Fibroblast of lung (primary cell): ENCODE results near the gene CCDC141. TPM values are rescaled to one million over a fixed set of nuclear protein-coding genes. Genes with fewer than 3 reads are reported as not detected.
"Not testable (repeated sequence)": the region's sequence is repeated elsewhere in the genome, so short reads cannot be mapped to it uniquely, and the experiment has no call there.

Experiments used
- DNase-seq, 2 donors: peaks; one replicate each; pipeline versions ENCODE4 v3.0.0 to v3.0.0-alpha.2; 2010; ENCODE audit warnings: low read depth in 2 of 2
- H2AFZ ChIP-seq: 2 replicates; pipeline ENCODE4 v1.5.1; 2012; ENCODE audit warnings: low read length, control low read depth, inconsistent platforms
- H3K27ac ChIP-seq: 2 replicates; pipeline ENCODE4 v1.5.1; 2011; ENCODE audit warnings: low read length, control low read depth; ENCODE audit not compliant: insufficient read depth
- H3K27me3 ChIP-seq: 2 replicates; pipeline ENCODE4 v1.5.1; 2011; ENCODE audit warnings: mild to moderate bottlenecking, low read length; ENCODE audit not compliant: control insufficient read depth, insufficient read depth
- H3K36me3 ChIP-seq: 2 replicates; pipeline ENCODE4 v1.5.1; 2011; ENCODE audit warnings: low read length; ENCODE audit not compliant: control insufficient read depth, insufficient read depth
- H3K4me1 ChIP-seq: 2 replicates; pipeline ENCODE4 v1.5.1; 2011; ENCODE audit warnings: low read length; ENCODE audit not compliant: control insufficient read depth, insufficient read depth; ENCODE audit errors: extremely low read depth
- H3K4me2 ChIP-seq: 2 replicates; pipeline ENCODE4 v1.5.1; 2011; ENCODE audit warnings: low read length, control low read depth; ENCODE audit not compliant: insufficient read depth; ENCODE audit errors: extremely low read depth
- H3K4me3 ChIP-seq, 4 experiments: fragments of 200-600 bp in 1 of 4; sonication (generic) in 1 of 4; replicated peaks in 1 of 4; 2 replicates each; pipeline ENCODE4 v1.5.1; 2011 to 2016; ENCODE audit warnings: low read length in 4 of 4, low read depth in 3 of 4, mild to moderate bottlenecking in 3 of 4, control low read depth in 2 of 4, inconsistent platforms in 1 of 4, mixed read lengths in 1 of 4; ENCODE audit not compliant: insufficient read depth in 1 of 4; ENCODE audit errors: control extremely low read depth in 1 of 4
- H3K79me2 ChIP-seq: 2 replicates; pipeline ENCODE4 v1.5.1; 2012; ENCODE audit warnings: mild to moderate bottlenecking, low read length, inconsistent platforms; ENCODE audit not compliant: control insufficient read depth, insufficient read depth
- H3K9ac ChIP-seq: 2 replicates; pipeline ENCODE4 v1.5.1; 2011; ENCODE audit warnings: mild to moderate bottlenecking, low read length, control low read depth; ENCODE audit not compliant: insufficient read depth
- H3K9me3 ChIP-seq: 2 replicates; pipeline ENCODE4 v1.5.1; 2012; ENCODE audit warnings: low read depth, low read length; ENCODE audit not compliant: control insufficient read depth, insufficient read depth
- H4K20me1 ChIP-seq: 2 replicates; pipeline ENCODE4 v1.5.1; 2011; ENCODE audit warnings: low read length; ENCODE audit not compliant: control insufficient read depth, insufficient read depth; ENCODE audit errors: extremely low read depth
- EZH2 ChIP-seq: IDR thresholded peaks from 2 replicates; pipeline ENCODE4 v1.5.1; 2012; ENCODE audit warnings: low read length, control low read depth, mild to moderate bottlenecking; ENCODE audit errors: missing control alignments
- polyA plus RNA-seq, 2 donors: library from polyadenylated mRNA; depleted of rRNA in 1 of 2; stranded (reverse) in 1 of 2; unstranded in 1 of 2; fragments of >200 nt; gene quantifications; 2 replicates each; pipeline ENCODE4 v1.2.1, GENCODE V29; 2011 to 2012; ENCODE audit warnings: missing spikeins in 1 of 2
- total RNA-seq: library from RNA; depleted of rRNA; stranded (reverse); fragments of >200 nt; gene quantifications from 2 replicates; pipeline ENCODE4 v1.2.1, GENCODE V29; 2014
- TF ChIP-seq, protein P1 (sequence below), 2 donors: IDR thresholded peaks in 1 of 2; conservative IDR thresholded peaks in 1 of 2; 1 replicate in 1 of 2; 2 replicates in 1 of 2; pipeline ENCODE4 v1.5.1; 2011 to 2012; ENCODE audit warnings: low read length in 2 of 2, control low read depth in 1 of 2, inconsistent platforms in 1 of 2, low read depth in 1 of 2, mild to moderate bottlenecking in 1 of 2

The CCDC141 gene
- total and polyA plus RNA-seq, 2 donors (not counting 1 experiment from before 2014, with no cell fraction given): 0.03 to 0.17 TPM

DNA sequence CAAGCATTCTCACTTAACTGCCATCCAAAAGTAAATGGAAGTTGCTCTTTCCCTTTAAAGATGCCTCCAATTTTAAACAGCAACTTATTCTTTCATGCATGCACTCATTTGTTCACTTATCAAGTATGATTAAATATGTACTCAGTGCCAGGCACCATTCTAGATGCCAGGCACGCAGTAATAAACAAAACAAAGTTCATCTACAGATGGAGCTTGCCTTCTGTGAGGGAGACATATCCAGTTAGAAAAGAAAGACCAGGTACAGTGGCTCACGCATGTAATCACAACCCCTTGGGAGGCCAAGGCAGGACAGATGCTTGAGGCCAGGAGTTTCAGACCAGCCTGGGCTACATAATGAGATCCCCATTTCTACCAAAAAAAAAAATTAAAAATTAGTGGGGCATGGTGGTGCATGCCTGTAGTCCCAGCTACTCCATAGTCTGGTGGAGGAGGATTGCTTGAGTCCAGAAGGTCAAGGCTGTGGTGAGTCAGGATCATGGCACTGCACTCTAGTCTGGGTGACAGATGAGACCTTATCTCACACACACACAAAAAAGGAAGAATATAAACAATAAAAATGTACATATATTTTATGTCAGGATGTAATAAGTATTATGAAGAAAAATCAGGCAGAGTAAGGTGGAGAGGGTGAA lies 19.2 kb upstream of the CCDC141 start:
- no peak for DNase-seq
- Histone ChIP-seq H3K4me1 (no peaks in the 10 kb centered on the region), H3K79me2 (no peaks in the 10 kb centered on the region), H3K27me3 (no peaks in the 10 kb centered on the region), H3K27ac (no peak overlapping the region), H3K9ac (no peak overlapping the region), H2AFZ (no peak overlapping the region), H4K20me1 (no peaks in the 10 kb centered on the region), H3K4me2 (no peak overlapping the region), H3K36me3 (no peaks in the 10 kb centered on the region), H3K4me3 (no peak overlapping the region), H3K9me3 (no peaks in the 10 kb centered on the region)
- TF ChIP-seq, protein P1, sequence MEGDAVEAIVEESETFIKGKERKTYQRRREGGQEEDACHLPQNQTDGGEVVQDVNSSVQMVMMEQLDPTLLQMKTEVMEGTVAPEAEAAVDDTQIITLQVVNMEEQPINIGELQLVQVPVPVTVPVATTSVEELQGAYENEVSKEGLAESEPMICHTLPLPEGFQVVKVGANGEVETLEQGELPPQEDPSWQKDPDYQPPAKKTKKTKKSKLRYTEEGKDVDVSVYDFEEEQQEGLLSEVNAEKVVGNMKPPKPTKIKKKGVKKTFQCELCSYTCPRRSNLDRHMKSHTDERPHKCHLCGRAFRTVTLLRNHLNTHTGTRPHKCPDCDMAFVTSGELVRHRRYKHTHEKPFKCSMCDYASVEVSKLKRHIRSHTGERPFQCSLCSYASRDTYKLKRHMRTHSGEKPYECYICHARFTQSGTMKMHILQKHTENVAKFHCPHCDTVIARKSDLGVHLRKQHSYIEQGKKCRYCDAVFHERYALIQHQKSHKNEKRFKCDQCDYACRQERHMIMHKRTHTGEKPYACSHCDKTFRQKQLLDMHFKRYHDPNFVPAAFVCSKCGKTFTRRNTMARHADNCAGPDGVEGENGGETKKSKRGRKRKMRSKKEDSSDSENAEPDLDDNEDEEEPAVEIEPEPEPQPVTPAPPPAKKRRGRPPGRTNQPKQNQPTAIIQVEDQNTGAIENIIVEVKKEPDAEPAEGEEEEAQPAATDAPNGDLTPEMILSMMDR (conservative IDR thresholded peaks at IDR 0.05 in 1 of 2, IDR thresholded peaks at IDR 0.05 in 1 of 2; ENCODE audit: low read depth in 1 of 2, low read length in 2 of 2): no peak
- no peak for TF ChIP-seq EZH2

- no peak overlapping the region for H2AFZ ChIP-seq
These were observed 9.2 kb upstream of the CCDC141 start for GRCh38 chr2:179059026-179059700.

DNA sequence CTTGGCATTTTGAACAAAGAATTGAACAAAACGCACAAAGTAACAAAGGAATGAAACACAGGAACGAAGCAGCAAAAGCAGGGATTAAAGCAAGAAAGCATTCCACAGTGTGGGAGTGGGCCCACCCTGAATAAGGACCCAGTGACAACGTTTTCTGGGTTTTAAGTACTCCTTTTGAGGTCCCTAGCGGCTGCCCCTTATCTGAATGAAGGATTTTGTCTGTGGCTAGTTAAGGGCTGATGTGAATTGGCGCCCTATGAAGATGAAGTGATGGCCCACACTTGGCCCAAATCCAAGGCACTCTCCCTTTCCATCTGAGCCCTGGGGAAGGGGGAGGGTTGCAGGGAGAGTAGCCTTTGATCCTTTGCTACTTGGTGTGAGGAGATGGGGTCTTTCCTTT lies 7.8 kb upstream of the CCDC141 start:
- DNase-seq: no peak
- Histone ChIP-seq H3K4me2 (no peak overlapping the region), H3K9ac (no peak overlapping the region), H3K36me3 (no peaks in the 10 kb centered on the region), H2AFZ (no peak overlapping the region), H3K4me1 (no peaks in the 10 kb centered on the region), H3K4me3 (no peak overlapping the region), H3K79me2 (no peaks in the 10 kb centered on the region), H4K20me1 (no peaks in the 10 kb centered on the region), H3K27me3 (no peaks in the 10 kb centered on the region), H3K9me3 (no peaks in the 10 kb centered on the region), H3K27ac (no peak overlapping the region)
- TF ChIP-seq EZH2: no peak
- TF ChIP-seq, protein P1 (conservative IDR thresholded peaks at IDR 0.05 in 1 of 2, IDR thresholded peaks at IDR 0.05 in 1 of 2; ENCODE audit: low read depth in 1 of 2, low read length in 2 of 2): no peak

More at GRCh38 chr2:179059026-179059700, 9.2 kb upstream of the CCDC141 start:
- no peaks in the 10 kb centered on the region for H3K27me3 ChIP-seq
- no peak overlapping the region for H3K27ac ChIP-seq
- H3K36me3 ChIP-seq: no peaks in the 10 kb centered on the region
- DNase-seq: no peak
- no peaks in the 10 kb centered on the region for H4K20me1 ChIP-seq
- H3K4me3 ChIP-seq: no peak overlapping the region
- H3K9ac ChIP-seq: no peak overlapping the region
- H3K4me2 ChIP-seq: no peak overlapping the region
- no peaks in the 10 kb centered on the region for H3K79me2 ChIP-seq
- TF ChIP-seq, protein P1 (conservative IDR thresholded peaks at IDR 0.05 in 1 of 2, IDR thresholded peaks at IDR 0.05 in 1 of 2; ENCODE audit: low read depth in 1 of 2, low read length in 2 of 2): no peak
- no peak for TF ChIP-seq EZH2
- H3K9me3 ChIP-seq: no peaks in the 10 kb centered on the region
- H3K4me1 ChIP-seq: no peaks in the 10 kb centered on the region

DNA sequence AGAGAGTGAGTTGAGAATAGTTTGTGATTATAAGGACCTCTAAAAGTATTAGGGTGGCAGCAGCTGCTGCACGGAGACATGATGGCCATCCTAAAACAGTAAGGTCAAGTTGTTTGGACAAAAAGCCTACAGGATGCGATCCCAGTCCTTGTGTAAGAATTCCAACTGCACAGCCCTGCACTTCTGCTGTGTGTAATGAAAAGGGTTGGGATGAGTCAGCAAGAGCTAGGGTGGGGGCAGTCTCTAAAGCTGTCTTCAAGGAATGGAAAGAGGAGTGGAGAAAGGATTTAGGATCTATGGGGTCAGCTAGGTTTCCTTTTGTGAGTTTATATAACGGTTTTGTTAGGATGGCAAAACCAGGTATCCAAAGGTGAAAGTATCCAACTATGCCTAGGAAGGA lies 3.6 kb upstream of the CCDC141 start:
- not testable (repeated sequence) for H3K27me3 ChIP-seq, H3K9me3 ChIP-seq, H3K27ac ChIP-seq, H3K4me2 ChIP-seq, DNase-seq, H3K4me1 ChIP-seq, H2AFZ ChIP-seq, H3K9ac ChIP-seq, H3K4me3 ChIP-seq, H3K36me3 ChIP-seq, H3K79me2 ChIP-seq, H4K20me1 ChIP-seq
